GM23338 (cell line): Measurements from ENCODE around the gene ANKS1B. TPM values are rescaled to one million over a fixed set of nuclear protein-coding genes. Genes with fewer than 3 reads are reported as not detected.
A peak's percentile ranks its signal among the peaks of the same experiment; 100 is the strongest.

Source experiments
- ATAC-seq: fragments of 200-7000 bp; cut with Tn5 transposase; 3 replicates; pipeline ENCODE4 v1.9.1; 2020
- DNase-seq: peaks from one replicate; pipeline ENCODE4 v3.0.0-alpha.2; 2015; ENCODE audit warnings: low spot score
- H2AFZ ChIP-seq: fragments of 200-600 bp; sonication (generic); 2 replicates; pipeline ENCODE4 v1.8.0; 2016; ENCODE audit warnings: antibody characterized with exemption, mild to moderate bottlenecking, moderate library complexity
- H3F3A ChIP-seq: fragments of 200-600 bp; sonication (generic); replicated peaks from 2 replicates; pipeline ENCODE4 v1.8.0; 2017; ENCODE audit warnings: antibody characterized with exemption, mixed run types, low read depth
- H3K27ac ChIP-seq: fragments of 200-600 bp; sonication (generic); 2 replicates; pipeline ENCODE4 v1.6.1; 2016; ENCODE audit warnings: low read depth
- H3K27me3 ChIP-seq: fragments of 200-600 bp; sonication (generic); 2 replicates; pipeline ENCODE4 v1.8.0; 2016; ENCODE audit warnings: mild to moderate bottlenecking, mixed run types, moderate library complexity; ENCODE audit not compliant: insufficient read depth
- H3K36me3 ChIP-seq: fragments of 200-600 bp; sonication (generic); 2 replicates; pipeline ENCODE4 v1.8.0; 2016; ENCODE audit warnings: mild to moderate bottlenecking; ENCODE audit not compliant: insufficient read depth
- H3K4me1 ChIP-seq: fragments of 200-600 bp; sonication (generic); 2 replicates; pipeline ENCODE4 v1.8.0; 2016; ENCODE audit warnings: mild to moderate bottlenecking, moderate library complexity; ENCODE audit not compliant: insufficient read depth
- H3K4me2 ChIP-seq: fragments of 200-600 bp; sonication (generic); 2 replicates; pipeline ENCODE4 v1.7.1; 2017; ENCODE audit warnings: mixed run types
- H3K4me3 ChIP-seq: fragments of 200-600 bp; sonication (generic); 2 replicates; pipeline ENCODE4 v1.6.1; 2016; ENCODE audit warnings: mixed run types
- H3K79me2 ChIP-seq: fragments of 200-600 bp; sonication (generic); replicated peaks from 2 replicates; pipeline ENCODE4 v1.8.0; 2017; ENCODE audit warnings: mild to moderate bottlenecking; ENCODE audit not compliant: insufficient read depth
- H3K9me2 ChIP-seq: fragments of 200-600 bp; sonication (generic); 2 replicates; pipeline ENCODE4 v1.8.0; 2017; ENCODE audit not compliant: insufficient read depth
- H4K20me1 ChIP-seq: fragments of 200-600 bp; sonication (generic); replicated peaks from 2 replicates; pipeline ENCODE4 v1.8.0; 2017; ENCODE audit warnings: mild to moderate bottlenecking; ENCODE audit not compliant: insufficient read depth
- H3K27ac Mint-ChIP-seq: 2 replicates; pipeline ENCODE4 v1.8.0; 2020; ENCODE audit warnings: inconsistent platforms, mild to moderate bottlenecking, moderate library complexity, mixed read lengths
- H3K27me3 Mint-ChIP-seq: 3 replicates; pipeline ENCODE4 v1.8.0; 2022; ENCODE audit warnings: low read depth, mild to moderate bottlenecking, moderate library complexity, mixed read lengths, inconsistent platforms; ENCODE audit not compliant: insufficient read depth, poor library complexity
- H3K36me3 Mint-ChIP-seq: 3 replicates; pipeline ENCODE4 v1.8.0; 2021; ENCODE audit warnings: low read depth, mild to moderate bottlenecking, inconsistent platforms, moderate library complexity, mixed read lengths
- H3K4me1 Mint-ChIP-seq: 3 replicates; pipeline ENCODE4 v1.8.0; 2020; ENCODE audit warnings: mild to moderate bottlenecking, inconsistent platforms, mixed read lengths
- H3K4me3 Mint-ChIP-seq: 3 replicates; pipeline ENCODE4 v1.8.0; 2021; ENCODE audit warnings: moderate library complexity, mild to moderate bottlenecking, inconsistent platforms, mixed read lengths
- H3K9me3 Mint-ChIP-seq: 3 replicates; pipeline ENCODE4 v1.8.0; 2020; ENCODE audit warnings: moderate library complexity, mild to moderate bottlenecking, inconsistent platforms, mixed read lengths
- CTCF ChIP-seq, 2 experiments: fragments of 200-600 bp in 1 of 2; sonication (generic) in 1 of 2; conservative IDR thresholded peaks; 2 replicates each; pipeline versions ENCODE4 v1.5.1 to v1.6.1; 2016 to 2017; ENCODE audit warnings: antibody characterized with exemption in 2 of 2, low read depth in 2 of 2, mild to moderate bottlenecking in 2 of 2, moderate library complexity in 1 of 2
- EZH2 ChIP-seq: fragments of 200-600 bp; sonication (generic); IDR thresholded peaks from one replicate; pipeline ENCODE4 v1.8.0; 2017; ENCODE audit warnings: antibody characterized with exemption, mild to moderate bottlenecking, low read depth; ENCODE audit not compliant: unreplicated experiment
- EZH2phosphoT487 ChIP-seq: fragments of 200-600 bp; sonication (generic); IDR thresholded peaks from one replicate; pipeline ENCODE4 v1.8.1; 2018; ENCODE audit warnings: antibody characterized with exemption; ENCODE audit not compliant: unreplicated experiment
- JUNB ChIP-seq: IDR thresholded peaks from one replicate; pipeline ENCODE4 v1.6.1; 2016; ENCODE audit warnings: antibody characterized with exemption; ENCODE audit not compliant: unreplicated experiment
- NANOG ChIP-seq: IDR thresholded peaks from 2 replicates; pipeline ENCODE4 v1.6.1; 2016; ENCODE audit warnings: antibody characterized with exemption, borderline replicate concordance
- REST ChIP-seq: IDR thresholded peaks from one replicate; pipeline ENCODE4 v1.6.1; 2018; ENCODE audit warnings: antibody characterized with exemption; ENCODE audit not compliant: unreplicated experiment
- STAT1 ChIP-seq: IDR thresholded peaks from one replicate; pipeline ENCODE4 v1.6.1; 2016; ENCODE audit warnings: antibody characterized with exemption; ENCODE audit not compliant: unreplicated experiment
- ZNF114 ChIP-seq: fragments of 250-450 bp; sonication (Bioruptor Pico); IDR thresholded peaks from 2 replicates; pipeline ENCODE4 v1.5.0; 2020; ENCODE audit warnings: mild to moderate bottlenecking, moderate library complexity
- polyA plus RNA-seq: library from polyadenylated mRNA; unstranded; fragments of >200 nt; fragmentation: Nextera tagmentation; extraction: Ambion mirVana; gene quantifications from 2 replicates; pipeline ENCODE4 v1.2.1, GENCODE V29; 2016
- total RNA-seq: library from RNA; depleted of rRNA; stranded (reverse); fragments of >200 nt; shearing (Covaris generic); gene quantifications from 2 replicates; pipeline ENCODE4 v1.2.3, GENCODE V29; 2014

Gene ANKS1B
- total and polyA plus RNA-seq, 2 experiments from 2014 or later: 4.3 to 5.8 TPM

DNA sequence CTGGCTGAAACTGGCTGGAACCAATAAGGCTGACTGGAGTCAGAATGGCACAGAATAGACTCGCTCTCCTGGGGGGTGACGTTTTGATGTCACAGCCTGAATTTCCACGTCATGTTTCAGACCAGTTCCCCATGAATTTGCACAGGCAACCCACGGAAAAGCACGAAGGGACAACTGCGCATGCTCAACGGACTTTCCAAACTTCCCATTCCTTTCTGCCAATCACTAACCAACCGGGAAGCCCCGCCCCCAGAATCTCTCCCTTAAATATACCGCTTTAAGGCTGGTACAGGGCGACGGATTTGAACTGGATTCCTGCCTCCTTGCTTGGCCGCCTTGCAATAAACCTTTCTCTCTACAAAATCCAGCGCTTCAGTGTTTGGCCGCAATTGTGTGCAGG is 904.9 kb downstream of the ANKS1B start:
- Histone ChIP-seq H3K27ac (no peak overlapping the region), H3K9me2 (no peaks in the 10 kb centered on the region), H2AFZ (no peak overlapping the region; the same call in 1 of the 2 replicates), H3K79me2 (no peaks in the 10 kb centered on the region), H3F3A (no peaks in the 10 kb centered on the region), H3K4me3 (no peak overlapping the region), H4K20me1 (no peaks in the 10 kb centered on the region), H3K4me1 (no peaks in the 10 kb centered on the region; the same call in 1 of the 2 replicates), H3K27me3 (no peaks in the 10 kb centered on the region), H3K36me3 (no peaks in the 10 kb centered on the region), H3K4me2 (no peak overlapping the region)
- no peak for TF ChIP-seq EZH2
- no peaks in the 10 kb centered on the region for H3K36me3 Mint-ChIP-seq
- H3K9me3 Mint-ChIP-seq: no peaks in the 10 kb centered on the region
- peak; percentile 21 for DNase-seq
- H3K4me1 Mint-ChIP-seq: peaks cover 3% of the 10 kb centered on the region; the same call in 2 of the 3 replicates
- H3K4me3 Mint-ChIP-seq: no peak overlapping the region
- no peaks in the 10 kb centered on the region for H3K27me3 Mint-ChIP-seq
- H3K27ac Mint-ChIP-seq: peak overlapping the region; percentile 42; the same call in 1 of the 2 replicates
- ATAC-seq: no peak; the same call in 2 of the 3 replicates

DNA sequence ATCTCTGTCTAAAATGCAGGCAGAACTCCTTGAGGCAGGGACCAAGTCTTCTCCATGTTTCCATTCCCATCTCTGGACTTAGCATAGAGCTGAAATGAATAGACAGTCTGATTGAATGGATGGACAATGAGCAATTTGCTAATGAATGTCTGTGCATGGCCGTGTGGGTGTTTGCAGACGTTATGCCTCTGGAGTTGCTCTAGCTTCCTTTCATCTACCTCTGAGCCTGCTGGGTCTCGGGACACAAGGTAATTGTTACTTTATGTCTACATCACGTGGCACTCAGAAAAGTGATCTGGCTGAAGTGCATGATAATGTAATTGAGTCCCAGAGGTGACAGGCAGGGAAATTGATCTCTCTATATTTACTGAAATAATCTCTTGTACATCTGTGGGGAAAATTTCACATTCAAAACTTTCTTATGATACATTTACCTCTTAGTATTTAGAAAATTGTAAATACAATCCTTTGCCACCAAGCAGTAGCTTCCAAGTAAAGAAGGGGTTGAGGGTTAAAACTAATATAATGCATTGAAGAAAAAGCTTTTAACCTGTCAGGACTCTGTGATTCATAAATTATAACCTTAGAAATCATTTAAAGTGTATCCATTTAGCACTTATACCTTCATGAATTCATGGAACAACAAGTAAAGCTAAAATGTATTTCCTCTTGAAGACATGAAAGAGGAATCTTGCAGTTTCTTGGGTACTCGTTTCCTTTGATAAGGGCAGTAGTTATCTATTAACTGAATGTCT is 915.6 kb downstream of the ANKS1B start:
- H3K4me1 Mint-ChIP-seq: no peaks in the 10 kb centered on the region
- H3K27me3 Mint-ChIP-seq: peaks cover 2% of the 10 kb centered on the region
- Histone ChIP-seq H3K27me3 (no peaks in the 10 kb centered on the region), H3K27ac (no peak overlapping the region), H3K4me3 (no peak overlapping the region), H2AFZ (no peak overlapping the region), H4K20me1 (no peaks in the 10 kb centered on the region), H3K79me2 (no peaks in the 10 kb centered on the region), H3K4me1 (no peaks in the 10 kb centered on the region), H3K9me2 (no peaks in the 10 kb centered on the region), H3K4me2 (no peak overlapping the region), H3K36me3 (no peaks in the 10 kb centered on the region), H3F3A (no peaks in the 10 kb centered on the region)
- ATAC-seq: no peak
- H3K4me3 Mint-ChIP-seq: no peak overlapping the region
- no peaks in the 10 kb centered on the region for H3K36me3 Mint-ChIP-seq
- DNase-seq: no peak
- no peak for TF ChIP-seq EZH2phosphoT487
- TF ChIP-seq ZNF114 (CRISPR knock-in tag): no peak
- no peak for TF ChIP-seq CTCF (conservative IDR thresholded peaks at IDR 0.05; ENCODE audit: low read depth in 2 of 2)
- no peak for TF ChIP-seq JUNB
- TF ChIP-seq NANOG: no peak
- TF ChIP-seq STAT1: no peak
- no peak for TF ChIP-seq REST
- no peaks in the 10 kb centered on the region for H3K9me3 Mint-ChIP-seq
- H3K27ac Mint-ChIP-seq: no peak overlapping the region
